GM12891 (cell line): ENCODE results near the gene EFTUD2.

Experiments used
- PAX5 ChIP-seq: IDR thresholded peaks from 2 replicates; pipeline ENCODE4 v1.6.1; 2011; ENCODE audit warnings: low read length, moderate library complexity, mild to moderate bottlenecking; ENCODE audit not compliant: insufficient read depth, severe bottlenecking
- POLR2A ChIP-seq: IDR thresholded peaks from 2 replicates; pipeline ENCODE4 v1.6.1; 2011; ENCODE audit warnings: low read depth, low read length, control low read depth
- POLR2AphosphoS5 ChIP-seq: IDR thresholded peaks from 2 replicates; pipeline ENCODE4 v1.6.1; 2011; ENCODE audit warnings: low read depth, low read length, control low read depth
- SPI1 ChIP-seq: IDR thresholded peaks from 2 replicates; pipeline ENCODE4 v1.6.1; 2011; ENCODE audit warnings: low read depth, low read length, control low read depth

GRCh38 chr17:44863061-44863918, 36.0 kb downstream of the EFTUD2 start:
- TF ChIP-seq POLR2AphosphoS5 (no peak), POLR2A (no peak), SPI1 (no peak), PAX5 (no peak)
